Esophagus muscularis mucosa (tissue), 4 donors: Measurements from ENCODE around the gene FAM107B. TPM values are rescaled to one million over a fixed set of nuclear protein-coding genes. Genes with fewer than 3 reads are reported as not detected.

Experiments
- DNase-seq: peaks from one replicate; pipeline ENCODE4 v3.0.0-alpha.2; 2017; ENCODE audit errors: extremely low spot score
- H3K27ac ChIP-seq, 4 donors: fragments of 200-600 bp; sonication (generic); replicated peaks in 1 of 4; 1 replicate in 3 of 4; 2 replicates in 1 of 4; pipeline ENCODE4 v1.5.1; 2016 to 2019; ENCODE audit warnings: mild to moderate bottlenecking in 1 of 4
- H3K27me3 ChIP-seq, 4 donors: fragments of 200-600 bp; sonication (generic); one replicate each; pipeline versions ENCODE4 v1.5.1 to v1.6.0; 2016 to 2019
- H3K36me3 ChIP-seq, 4 donors: fragments of 200-600 bp; sonication (generic); one replicate each; pipeline ENCODE4 v1.5.1; 2016 to 2019
- H3K4me1 ChIP-seq, 4 donors: fragments of 200-600 bp; sonication (generic); one replicate each; pipeline ENCODE4 v1.5.1; 2016 to 2019
- H3K4me3 ChIP-seq, 4 donors: fragments of 200-600 bp; sonication (generic); 1 replicate in 2 of 4; 2 replicates in 2 of 4; pipeline ENCODE4 v1.5.1; 2016 to 2019; ENCODE audit warnings: mild to moderate bottlenecking in 4 of 4, moderate library complexity in 1 of 4
- H3K9me3 ChIP-seq, 4 donors: fragments of 200-600 bp; sonication (generic); 1 replicate in 3 of 4; 2 replicates in 1 of 4; pipeline ENCODE4 v1.5.1; 2016 to 2019
- EP300 ChIP-seq: sonication (generic); formaldehyde crosslinking; IDR thresholded peaks from one replicate; pipeline ENCODE4 v1.6.1; 2017; ENCODE audit warnings: antibody characterized with exemption
- POLR2A ChIP-seq: fragments of 450-650 bp; IDR thresholded peaks from one replicate; pipeline ENCODE4 v1.6.1; 2017; ENCODE audit warnings: antibody characterized with exemption, moderate library complexity, mild to moderate bottlenecking, low read depth
- POLR2AphosphoS5 ChIP-seq, 2 donors: sonication (generic); formaldehyde crosslinking; IDR thresholded peaks; one replicate each; pipeline ENCODE4 v1.6.1; 2017; ENCODE audit warnings: antibody characterized with exemption in 2 of 2
- WGBS: methylation state at CpG from one replicate; pipeline ENCODE4 v1.1.5; 2018; 5-methylcytosine and 5-hydroxymethylcytosine counted together
- intact Hi-C: fragments of 100-400 bp; cut with DNase I; formaldehyde crosslinking; loops from one replicate; pipeline ENCODE4 v1.15.1; 2023
- total RNA-seq, 4 donors: library from RNA; depleted of rRNA; stranded (reverse); fragments of >200 nt; gene quantifications; one replicate each; pipeline versions ENCODE4 v1.1.0 to v1.2.1, GENCODE V29; 2016
- TF ChIP-seq, protein P1 (sequence below), 3 experiments: fragments of 200-600 bp in 2 of 3; fragments of 450-650 bp in 1 of 3; sonication (generic) in 2 of 3; IDR thresholded peaks; one replicate each; pipeline ENCODE4 v1.5.1; 2017 to 2019; ENCODE audit warnings: antibody characterized with exemption in 3 of 3, mild to moderate bottlenecking in 2 of 3, moderate library complexity in 1 of 3

Gene FAM107B
- total RNA-seq, 4 donors from 2014 or later: 7.5 to 14.1 (median 9.4) TPM

- peak; percentile 87 for DNase-seq
- H3K27ac ChIP-seq: no peak overlapping the region
- TF ChIP-seq, protein P1, sequence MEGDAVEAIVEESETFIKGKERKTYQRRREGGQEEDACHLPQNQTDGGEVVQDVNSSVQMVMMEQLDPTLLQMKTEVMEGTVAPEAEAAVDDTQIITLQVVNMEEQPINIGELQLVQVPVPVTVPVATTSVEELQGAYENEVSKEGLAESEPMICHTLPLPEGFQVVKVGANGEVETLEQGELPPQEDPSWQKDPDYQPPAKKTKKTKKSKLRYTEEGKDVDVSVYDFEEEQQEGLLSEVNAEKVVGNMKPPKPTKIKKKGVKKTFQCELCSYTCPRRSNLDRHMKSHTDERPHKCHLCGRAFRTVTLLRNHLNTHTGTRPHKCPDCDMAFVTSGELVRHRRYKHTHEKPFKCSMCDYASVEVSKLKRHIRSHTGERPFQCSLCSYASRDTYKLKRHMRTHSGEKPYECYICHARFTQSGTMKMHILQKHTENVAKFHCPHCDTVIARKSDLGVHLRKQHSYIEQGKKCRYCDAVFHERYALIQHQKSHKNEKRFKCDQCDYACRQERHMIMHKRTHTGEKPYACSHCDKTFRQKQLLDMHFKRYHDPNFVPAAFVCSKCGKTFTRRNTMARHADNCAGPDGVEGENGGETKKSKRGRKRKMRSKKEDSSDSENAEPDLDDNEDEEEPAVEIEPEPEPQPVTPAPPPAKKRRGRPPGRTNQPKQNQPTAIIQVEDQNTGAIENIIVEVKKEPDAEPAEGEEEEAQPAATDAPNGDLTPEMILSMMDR (IDR thresholded peaks at IDR 0.05): no peak
- peak in 1 of 2 donors; percentile 69 for TF ChIP-seq POLR2AphosphoS5 (IDR thresholded peaks at IDR 0.05)
- H3K27me3 ChIP-seq: no peaks in the 10 kb centered on the region
- no peaks in the 10 kb centered on the region for H3K36me3 ChIP-seq
- 78% methylated on average over 9 of the region's 9 CpGs for WGBS
- peaks cover 0 to 6% (median 0%) of the 10 kb centered on the region in 4 donors for H3K9me3 ChIP-seq
- peaks cover 0 to 10% (median 6%) of the 10 kb centered on the region in 4 donors for H3K4me1 ChIP-seq
- no peak overlapping the region for H3K4me3 ChIP-seq
- intact Hi-C loops: no loop called here
These were observed 8.1 kb upstream of the FAM107B start for GRCh38 chr10:14782691-14783363.

DNA sequence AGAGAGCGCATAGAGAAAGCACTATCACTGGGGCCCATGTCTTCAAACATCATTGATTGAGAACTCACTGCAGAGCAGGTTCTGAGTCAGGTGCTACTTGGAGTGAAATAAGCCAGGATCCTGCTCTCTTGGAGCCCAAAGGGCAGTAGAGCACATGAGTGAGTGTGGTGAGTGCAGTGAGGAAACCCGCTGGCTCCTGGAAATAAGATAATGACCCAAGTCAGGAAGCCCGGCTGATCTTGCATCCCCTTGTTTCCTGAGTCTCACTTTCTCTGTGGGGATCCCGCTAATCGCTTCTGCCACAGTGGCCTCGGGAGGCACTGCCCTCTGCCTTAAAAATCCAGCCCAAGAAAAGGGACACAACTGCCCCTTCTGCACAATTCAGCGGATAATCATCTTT, 7.1 kb upstream of the FAM107B start:
- peak; percentile 89 for DNase-seq
- peaks cover 0 to 6% (median 0%) of the 10 kb centered on the region in 4 donors for H3K9me3 ChIP-seq
- H3K27ac ChIP-seq: no peak overlapping the region
- H3K4me1 ChIP-seq: peaks cover 0 to 10% (median 6%) of the 10 kb centered on the region in 4 donors
- WGBS: 73% methylated on average over 7 of the region's 7 CpGs
- TF ChIP-seq EP300: no peak
- TF ChIP-seq, protein P1 (IDR thresholded peaks at IDR 0.05): no peak
- no peak for TF ChIP-seq POLR2AphosphoS5 (IDR thresholded peaks at IDR 0.05)
- TF ChIP-seq POLR2A: no peak
- no peaks in the 10 kb centered on the region for H3K27me3 ChIP-seq
- no peaks in the 10 kb centered on the region for H3K36me3 ChIP-seq
- H3K4me3 ChIP-seq: no peak overlapping the region
- intact Hi-C loops: no loop called here

DNA sequence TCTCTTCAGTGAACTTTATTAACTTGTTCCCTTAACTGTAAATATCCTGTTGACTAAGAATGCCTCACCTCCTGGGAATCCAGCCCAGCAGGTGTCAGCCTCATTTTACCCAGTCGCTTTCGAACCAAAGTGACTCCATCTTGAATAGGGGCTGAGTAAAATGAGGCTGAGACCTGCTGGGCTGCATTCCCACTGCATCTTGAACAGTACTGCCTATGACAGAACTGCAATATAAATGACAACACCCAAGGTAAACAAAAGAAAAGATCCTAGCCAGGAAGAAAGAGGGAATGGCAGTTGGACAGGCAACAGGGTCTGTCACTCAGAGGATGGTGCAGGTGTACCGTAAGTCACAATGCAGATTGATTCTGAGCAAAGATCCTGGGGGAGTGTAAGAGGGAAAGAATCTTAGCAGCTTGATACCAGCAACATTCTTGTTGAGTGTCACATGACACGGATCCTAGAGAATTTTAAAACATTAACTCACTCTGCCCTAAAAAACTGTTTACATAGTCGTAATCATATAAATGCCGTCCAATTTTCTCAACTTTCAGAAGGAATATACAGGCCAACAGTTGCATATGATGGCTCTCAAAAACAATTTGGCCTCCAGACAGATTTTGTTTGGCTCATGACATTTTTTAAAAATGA, 4.4 kb upstream of the FAM107B start:
- no peaks in the 10 kb centered on the region for H3K27me3 ChIP-seq
- no peaks in the 10 kb centered on the region for H3K9me3 ChIP-seq
- TF ChIP-seq, protein P1 (IDR thresholded peaks at IDR 0.05): no peak
- TF ChIP-seq POLR2A: no peak
- TF ChIP-seq EP300: no peak
- no peak for TF ChIP-seq POLR2AphosphoS5 (IDR thresholded peaks at IDR 0.05)
- no peak overlapping the region for H3K4me3 ChIP-seq
- peak overlapping the region in 1 of 4 donors; percentile 11 for H3K27ac ChIP-seq
- DNase-seq: peak; percentile 31
- H3K36me3 ChIP-seq: no peaks in the 10 kb centered on the region
- intact Hi-C loops: no loop called here
- peaks cover 0 to 10% (median 6%) of the 10 kb centered on the region in 4 donors for H3K4me1 ChIP-seq
- 58% methylated on average over 6 of the region's 6 CpGs for WGBS

- intact Hi-C loops: no loop called here
- Histone ChIP-seq H3K27me3 (no peaks in the 10 kb centered on the region), H3K9me3 (no peaks in the 10 kb centered on the region), H3K27ac (no peak overlapping the region), H3K4me3 (no peak overlapping the region), H3K4me1 (peaks cover 0 to 10% (median 6%) of the 10 kb centered on the region in 4 donors), H3K36me3 (no peaks in the 10 kb centered on the region)
- TF ChIP-seq, protein P1 (IDR thresholded peaks at IDR 0.05): no peak
- TF ChIP-seq POLR2AphosphoS5 (IDR thresholded peaks at IDR 0.05) (no peak), EP300 (no peak), POLR2A (no peak)
- 98% methylated on average over 5 of the region's 9 CpGs for WGBS
- DNase-seq: peak; percentile 60
These were observed 1.8 kb upstream of the FAM107B start for GRCh38 chr10:14776546-14776945.
